ENCODE results near the gene MINAR2.
A peak's percentile ranks its signal among the peaks of the same experiment; 100 is the strongest.

MINAR2 gene

GRCh38 chr5:129771058-129771838, 23.4 kb downstream of the MINAR2 start:
- peak; percentile 91 for DNase-seq (ENCODE audit: low spot score)

GRCh38 chr5:129773376-129773775, 25.5 kb downstream of the MINAR2 start:
- no peak for DNase-seq (ENCODE audit: low spot score)

GRCh38 chr5:129781594-129781993, 33.7 kb downstream of the MINAR2 start:
- DNase-seq (ENCODE audit: low spot score), result no peak

- no peak for DNase-seq (ENCODE audit: low spot score)
These were observed 55.5 kb downstream of the MINAR2 start for GRCh38 chr5:129803403-129803802.

GRCh38 chr5:129804705-129805104, 56.8 kb downstream of the MINAR2 start:
- no peak for DNase-seq (ENCODE audit: low spot score)

- no peak for DNase-seq (ENCODE audit: low spot score)
These were observed 59.4 kb downstream of the MINAR2 start for GRCh38 chr5:129807162-129807814.

Measured in pons (tissue), 1 donor.